GM19467 (cell line): Measurements from ENCODE around the gene MEGF10.
"Not testable (repeated sequence)": the region's sequence is repeated elsewhere in the genome, so short reads cannot be mapped to it uniquely, and the experiment has no call there.

Experiments used
- ATAC-seq: cut with Tn5 transposase; IDR thresholded peaks from one replicate; pipeline ENCODE4 v1.9.1; 2021; ENCODE audit warnings: mild to moderate bottlenecking, moderate library complexity; ENCODE audit not compliant: unreplicated experiment

MEGF10 gene

DNA sequence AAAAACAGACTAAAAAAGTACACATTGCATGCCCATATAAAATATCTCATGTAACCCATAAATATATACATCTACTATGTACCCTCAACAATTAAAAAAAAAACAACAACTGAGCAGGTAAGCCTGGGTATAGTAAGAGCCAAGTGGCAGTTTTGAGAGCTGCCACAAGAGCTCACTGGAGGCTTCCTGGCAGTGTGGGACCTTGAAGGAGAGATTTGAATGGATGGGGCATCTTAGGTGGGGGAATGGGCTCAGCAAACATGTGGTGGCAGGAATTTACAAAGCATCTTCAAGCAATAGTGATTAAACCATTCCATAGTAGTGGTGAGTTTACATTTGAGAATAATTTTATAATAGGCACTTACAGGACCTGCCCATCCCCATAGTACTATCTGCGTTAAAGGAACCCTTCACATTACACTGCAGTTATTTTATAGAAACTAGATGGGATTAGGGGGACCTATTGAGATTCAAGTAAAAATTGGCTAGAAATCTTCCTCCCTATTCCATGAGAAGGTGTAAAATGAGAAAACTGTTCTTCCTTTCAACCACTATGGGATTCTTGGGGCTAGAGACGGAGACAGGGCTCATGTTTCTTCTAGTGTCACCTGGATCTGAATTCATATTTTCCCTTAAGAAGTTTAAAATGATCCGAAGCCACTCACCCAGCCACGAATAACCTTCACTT is 6.9 kb downstream of the MEGF10 start:
- no peak for ATAC-seq

DNA sequence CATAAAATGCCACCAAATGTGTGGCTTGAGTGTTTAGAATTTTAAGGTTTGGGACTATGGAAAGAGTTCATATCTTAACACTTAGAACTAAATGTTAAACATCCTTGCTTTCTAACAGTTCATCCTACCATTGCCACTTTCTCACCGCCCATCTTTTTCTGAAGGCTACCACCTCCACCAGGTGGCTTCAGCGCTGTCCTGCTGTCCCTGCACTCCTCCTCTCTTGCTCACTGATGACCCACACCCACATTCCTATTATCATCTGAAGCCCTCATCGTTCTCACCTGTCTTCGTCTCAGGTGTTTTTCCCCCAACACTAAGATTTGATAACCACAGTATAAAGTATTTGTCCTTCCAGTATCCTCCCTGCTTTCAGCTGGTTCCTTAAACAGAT is 7.4 kb downstream of the MEGF10 start:
- no peak for ATAC-seq

DNA sequence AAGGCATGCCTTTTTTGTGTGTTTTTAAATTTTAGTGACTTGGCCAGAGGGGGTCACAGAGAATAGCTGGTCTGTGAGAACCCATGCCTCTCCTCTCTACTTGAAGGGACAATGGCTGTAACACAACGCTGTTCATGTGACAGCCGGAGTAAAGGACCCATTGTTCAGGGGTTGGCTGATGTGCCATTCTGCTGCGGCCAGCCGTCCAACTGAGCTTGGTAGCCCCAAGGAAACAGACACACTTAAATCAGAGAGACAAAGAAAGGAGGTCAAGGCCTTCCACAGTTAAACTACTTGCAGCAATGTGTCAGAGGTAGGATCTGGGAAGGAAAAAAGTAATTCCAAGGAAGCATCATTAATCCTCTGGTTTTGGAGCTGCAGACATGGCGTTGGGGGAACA is 8.1 kb downstream of the MEGF10 start:
- ATAC-seq: no peak

DNA sequence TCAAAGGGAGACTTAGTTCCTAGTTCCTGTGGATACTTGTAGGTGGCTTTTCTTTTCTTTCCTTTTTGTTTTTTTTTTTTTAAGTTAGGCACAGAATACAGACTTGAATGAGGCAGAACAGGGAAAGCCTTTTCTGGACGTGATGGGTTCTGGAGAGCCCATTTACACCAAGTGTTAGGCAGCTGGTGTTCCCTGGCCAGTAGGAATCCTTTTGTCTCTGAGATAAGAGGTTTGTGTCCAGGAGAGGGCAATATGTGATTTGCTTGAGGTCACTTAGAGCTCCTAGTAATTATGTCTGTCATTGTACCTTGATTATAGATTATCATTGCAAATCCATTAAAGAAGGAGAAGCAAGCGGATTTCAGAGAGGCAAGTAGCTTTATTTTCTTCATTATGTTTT is 9.1 kb downstream of the MEGF10 start:
- no peak for ATAC-seq

DNA sequence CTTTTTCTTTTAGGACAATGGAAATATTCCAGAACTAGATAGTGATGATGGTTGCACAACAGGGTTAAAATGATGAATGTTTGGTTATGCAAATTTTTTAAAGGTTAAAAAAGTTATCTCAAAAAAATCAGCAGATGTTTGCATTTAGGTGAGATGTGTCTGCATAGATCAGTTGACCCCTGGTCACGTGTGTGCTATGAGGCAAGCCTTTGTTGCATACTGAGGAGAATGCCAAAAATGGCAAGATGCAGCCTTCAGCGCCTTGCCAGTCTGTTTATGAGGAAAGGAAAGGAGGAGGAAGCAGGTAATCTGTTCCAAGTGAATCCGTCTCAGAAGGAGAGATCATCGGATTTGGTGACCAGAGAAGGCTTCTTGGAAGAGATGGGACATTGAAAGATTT is 11.9 kb downstream of the MEGF10 start:
- ATAC-seq: no peak

DNA sequence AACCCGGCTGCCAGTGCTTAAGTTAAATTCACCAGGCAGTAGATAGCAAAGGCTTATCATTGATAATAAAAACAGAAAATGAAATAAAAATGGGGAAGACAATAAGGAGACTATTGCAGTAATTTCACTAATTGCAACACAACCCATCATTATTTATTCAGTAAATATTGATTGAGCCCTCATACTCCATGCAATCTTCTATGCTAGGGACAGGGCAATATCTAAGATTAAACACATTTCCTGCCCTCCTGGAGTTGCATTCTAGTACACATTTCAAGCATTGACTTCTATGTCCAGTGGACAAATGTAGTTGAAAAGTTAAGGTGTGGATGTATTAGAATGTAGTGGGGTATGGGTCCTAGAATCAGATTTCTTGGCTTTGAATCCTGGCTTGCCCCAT is 12.8 kb downstream of the MEGF10 start:
- ATAC-seq: no peak

DNA sequence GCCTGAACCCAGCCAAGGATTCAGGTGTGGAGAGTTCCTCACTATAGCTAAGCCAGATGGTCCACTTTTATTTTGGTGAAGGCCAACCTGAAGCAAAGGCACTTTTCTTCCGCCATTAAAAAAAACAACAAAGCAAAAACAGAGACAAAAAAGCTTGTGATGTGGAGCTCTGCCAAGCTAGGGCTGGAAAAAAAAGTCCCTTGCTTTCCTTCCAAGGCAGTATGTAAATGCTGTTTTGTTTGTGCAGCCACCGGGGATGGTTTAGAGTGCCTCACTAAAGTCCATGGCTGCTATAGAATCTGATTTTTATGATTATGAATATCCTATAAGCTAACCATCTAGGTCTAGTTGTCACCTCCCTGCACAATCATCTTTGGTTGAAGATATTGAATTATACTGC is 14.9 kb downstream of the MEGF10 start:
- ATAC-seq: no peak

DNA sequence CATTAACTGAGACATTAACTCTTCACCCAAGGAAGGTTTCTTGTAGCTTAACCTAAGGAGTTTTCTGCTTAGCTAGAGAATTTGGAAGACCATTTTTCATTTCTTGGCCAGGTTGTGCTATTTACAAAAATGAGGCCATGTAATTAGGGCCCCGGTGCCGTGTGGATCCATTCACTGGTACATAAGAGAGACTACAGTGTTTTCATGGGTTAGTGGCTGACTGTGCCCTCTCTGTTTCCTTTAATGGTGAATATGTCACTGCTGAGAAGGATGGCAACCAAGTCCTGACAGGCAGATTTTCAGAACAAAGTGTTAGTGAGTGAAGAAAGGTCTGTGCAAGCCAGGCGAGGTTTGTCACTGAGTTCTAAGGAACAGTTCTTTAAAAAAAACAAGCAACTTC is 15.4 kb downstream of the MEGF10 start:
- no peak for ATAC-seq

DNA sequence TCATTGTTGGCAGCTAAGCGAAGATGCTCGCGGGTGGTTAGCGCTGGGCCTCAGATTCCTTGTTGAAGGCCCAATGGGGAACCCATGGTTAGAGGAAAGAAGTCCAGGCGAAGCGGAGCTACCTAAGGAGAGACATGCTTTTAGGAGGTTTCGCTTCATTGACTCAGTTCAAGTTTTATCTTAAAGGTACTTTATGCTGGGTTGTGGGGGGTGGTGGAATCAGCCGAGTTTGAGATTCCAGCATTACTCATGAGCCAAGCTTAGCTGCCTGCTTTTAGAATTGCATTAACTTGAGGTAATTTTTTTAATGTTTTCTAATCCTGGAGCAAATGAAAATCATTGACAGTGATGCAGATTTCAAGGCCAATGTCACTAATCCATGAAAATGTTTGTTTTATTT is 16.1 kb downstream of the MEGF10 start:
- no peak for ATAC-seq

DNA sequence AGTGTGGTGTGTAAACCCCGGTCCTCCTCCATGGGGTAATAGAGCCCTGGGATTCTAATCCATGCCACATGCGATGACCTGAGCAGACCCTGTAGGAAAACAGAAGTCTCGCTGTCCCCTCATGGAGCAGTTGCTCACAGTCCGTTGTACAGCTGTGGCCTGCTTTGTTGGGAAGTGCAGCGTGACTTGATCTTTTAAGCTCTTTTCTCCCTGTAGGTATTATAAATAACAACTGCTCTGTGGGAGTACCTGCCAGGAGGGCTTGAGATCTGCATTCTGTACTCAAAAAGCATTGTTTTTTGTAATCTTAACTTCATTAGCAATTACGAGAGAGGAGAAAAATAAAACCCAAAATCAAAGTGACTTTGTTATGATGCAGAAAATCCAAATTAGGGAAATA is 17.3 kb downstream of the MEGF10 start:
- no peak for ATAC-seq

DNA sequence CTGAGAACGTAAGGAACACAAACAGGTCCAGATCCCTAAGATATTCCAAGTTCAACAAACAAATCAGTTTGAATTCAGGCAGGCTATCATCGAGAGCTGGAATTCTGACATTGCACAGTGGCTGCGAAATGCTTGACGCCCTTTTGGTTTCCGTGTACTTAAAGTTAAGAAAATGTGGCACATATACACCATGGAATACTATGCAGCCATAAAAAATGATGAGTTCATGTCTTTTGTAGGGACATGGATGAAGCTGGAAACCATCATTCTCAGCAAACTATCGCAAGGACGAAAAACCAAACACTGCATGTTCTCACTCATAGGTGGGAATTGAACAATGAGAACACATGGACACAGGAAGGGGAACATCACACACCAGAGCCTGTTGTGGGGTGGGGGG is 17.7 kb downstream of the MEGF10 start:
- not testable (repeated sequence) for ATAC-seq

DNA sequence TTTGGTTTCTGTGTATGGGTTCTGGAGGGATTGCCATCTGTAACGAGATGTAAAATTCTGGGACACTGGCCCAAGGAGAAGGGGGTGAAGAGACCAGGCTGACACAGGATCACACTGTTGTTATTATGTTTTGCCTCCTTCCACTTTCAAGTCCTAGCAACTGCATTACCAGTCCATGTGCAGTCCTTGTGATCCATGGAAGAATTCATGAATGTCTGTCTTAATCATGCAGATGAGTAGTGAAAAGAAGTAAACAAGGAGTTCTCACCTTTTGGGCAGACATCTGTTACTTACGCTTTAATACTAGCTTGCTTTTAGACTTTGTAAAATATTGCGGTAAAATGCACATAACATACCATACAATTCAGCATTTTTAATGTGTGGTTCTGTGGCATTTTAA is 18.3 kb downstream of the MEGF10 start:
- ATAC-seq: no peak

DNA sequence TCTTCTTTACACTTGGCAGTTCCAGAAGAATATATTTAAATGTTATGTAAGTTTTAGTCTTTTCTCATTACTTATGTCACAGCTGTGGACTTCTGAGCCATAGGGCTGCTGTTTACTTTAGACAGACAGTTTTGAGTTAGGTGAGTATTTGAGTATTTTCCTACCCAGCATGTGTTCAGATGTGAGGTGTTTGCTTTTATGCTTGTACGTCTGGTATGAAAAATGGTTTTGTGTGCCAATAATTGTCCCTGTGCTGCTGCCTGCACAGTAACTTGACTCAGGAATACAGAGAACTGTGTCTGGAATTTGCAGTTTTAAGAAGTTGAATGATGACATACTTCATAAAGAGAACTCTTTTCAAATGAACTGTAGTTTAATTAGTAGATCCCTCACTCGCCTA is 20.8 kb downstream of the MEGF10 start:
- ATAC-seq: no peak

DNA sequence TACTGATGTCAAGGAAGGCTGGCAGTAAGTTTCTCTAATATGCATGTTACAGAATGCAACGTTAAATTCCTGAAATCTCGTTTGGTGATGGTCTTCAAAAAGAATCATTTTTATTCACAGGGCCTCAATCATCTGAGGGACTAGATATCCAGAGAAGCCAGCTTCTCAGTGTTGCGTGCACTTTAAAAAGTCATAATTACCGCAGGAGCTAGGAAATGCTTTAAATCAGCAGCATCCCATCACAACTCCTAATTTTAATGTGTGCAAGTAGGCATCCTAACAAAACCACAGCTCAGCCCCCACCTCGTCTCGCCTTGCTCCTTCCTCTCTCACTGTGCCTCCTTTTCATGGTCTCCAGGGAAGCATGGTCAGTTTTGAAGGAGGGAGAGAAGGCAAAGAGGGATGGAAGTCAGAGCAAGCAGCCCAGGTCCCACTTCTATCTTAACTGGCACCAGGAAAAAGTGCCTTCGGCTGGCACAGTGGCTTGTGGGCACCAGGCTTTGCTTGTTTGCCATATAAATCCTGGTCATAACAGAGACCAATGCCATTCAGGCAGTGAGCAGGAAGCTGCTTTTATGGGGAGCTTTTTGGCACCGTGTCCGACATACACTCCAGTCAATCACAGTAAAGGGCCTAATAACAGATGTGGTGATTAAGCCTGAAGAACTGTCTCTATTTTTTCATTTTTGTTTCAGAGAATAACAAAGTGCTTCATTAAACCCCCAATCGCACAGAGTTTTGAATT is 21.4 kb downstream of the MEGF10 start:
- no peak for ATAC-seq

DNA sequence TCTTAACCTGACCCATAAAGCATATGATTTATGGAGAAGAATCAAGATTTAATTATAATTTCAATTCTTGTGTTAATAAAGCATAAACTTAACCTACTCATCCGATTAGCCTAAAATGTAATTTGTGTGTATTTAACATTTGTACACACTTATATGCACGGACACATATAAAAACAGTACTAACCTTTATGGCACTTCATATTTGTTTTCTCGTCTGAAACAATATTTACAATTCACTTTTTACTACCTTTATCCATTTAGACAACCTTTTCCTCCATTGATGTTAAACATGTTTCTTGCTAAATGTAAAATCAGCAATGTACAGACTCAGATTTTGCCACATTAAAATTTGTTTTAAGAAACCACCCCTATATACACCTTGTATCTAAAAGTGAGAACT is 22.8 kb downstream of the MEGF10 start:
- ATAC-seq: no peak

DNA sequence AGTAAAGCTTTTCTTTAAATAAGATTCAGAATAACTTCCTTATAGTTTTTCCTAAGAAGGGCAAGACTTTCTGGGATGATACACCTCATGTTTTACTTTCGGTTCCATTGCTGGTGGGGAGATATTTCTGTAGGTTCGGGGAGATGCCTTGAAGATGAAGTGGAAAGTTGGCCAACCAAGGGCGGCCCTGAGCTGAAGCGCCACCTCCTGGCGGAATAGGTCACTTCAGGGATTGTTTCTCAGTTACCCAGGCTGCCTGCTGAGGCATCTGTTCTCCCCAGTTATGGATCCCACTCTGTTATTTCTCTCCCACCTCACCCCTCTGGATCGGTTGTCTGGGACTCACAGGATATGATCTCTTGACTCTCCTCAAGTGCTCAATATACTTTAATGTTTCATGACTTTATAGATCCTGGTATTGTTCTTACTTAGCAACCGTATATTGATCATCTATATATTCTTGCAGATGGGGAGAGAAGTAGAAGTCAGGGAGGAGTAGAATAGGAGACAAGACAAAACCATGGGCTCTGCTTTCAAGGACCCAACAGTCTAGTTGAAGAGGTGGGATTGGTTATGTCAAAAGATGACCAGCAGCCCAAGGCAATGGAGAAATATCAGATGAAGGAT is 23.4 kb downstream of the MEGF10 start:
- ATAC-seq: peak; percentile 96

DNA sequence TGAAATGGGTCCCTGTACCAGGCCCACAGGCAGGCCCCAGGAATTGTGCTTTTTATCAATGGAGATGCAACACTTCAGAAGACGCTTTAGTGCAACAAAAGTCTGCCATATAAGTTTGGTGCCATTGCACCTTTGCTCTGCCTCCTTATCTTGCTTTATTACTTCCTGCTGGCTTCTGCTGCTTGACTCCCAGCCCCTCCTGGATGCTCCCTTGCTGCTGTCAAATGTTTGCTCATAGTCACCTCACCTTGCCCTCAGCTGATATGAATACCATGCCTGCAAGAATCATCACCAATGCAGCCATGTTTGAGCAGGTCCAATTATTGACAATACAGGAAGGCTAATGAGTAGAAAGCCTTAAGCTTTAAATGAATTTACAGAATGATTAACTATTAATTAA is 25.4 kb downstream of the MEGF10 start:
- ATAC-seq: no peak

DNA sequence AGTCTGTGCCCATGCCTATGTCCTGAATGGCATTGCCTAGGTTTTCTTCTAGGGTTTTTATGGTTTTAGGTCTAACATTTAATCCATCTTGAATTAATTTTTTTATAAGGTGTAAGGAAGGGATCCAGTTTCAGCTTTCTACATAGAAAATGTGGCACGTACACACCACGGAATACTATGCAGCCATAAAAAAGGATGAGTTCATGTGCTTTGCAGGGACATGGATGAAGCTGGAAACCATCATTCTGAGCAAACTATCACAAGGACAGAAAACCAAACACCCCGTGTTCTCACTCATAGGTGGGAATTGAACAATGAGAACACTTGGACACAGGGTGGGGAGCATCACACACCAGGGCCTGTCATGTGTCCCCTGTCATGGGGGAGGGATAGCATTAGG is 26.8 kb downstream of the MEGF10 start:
- not testable (repeated sequence) for ATAC-seq

DNA sequence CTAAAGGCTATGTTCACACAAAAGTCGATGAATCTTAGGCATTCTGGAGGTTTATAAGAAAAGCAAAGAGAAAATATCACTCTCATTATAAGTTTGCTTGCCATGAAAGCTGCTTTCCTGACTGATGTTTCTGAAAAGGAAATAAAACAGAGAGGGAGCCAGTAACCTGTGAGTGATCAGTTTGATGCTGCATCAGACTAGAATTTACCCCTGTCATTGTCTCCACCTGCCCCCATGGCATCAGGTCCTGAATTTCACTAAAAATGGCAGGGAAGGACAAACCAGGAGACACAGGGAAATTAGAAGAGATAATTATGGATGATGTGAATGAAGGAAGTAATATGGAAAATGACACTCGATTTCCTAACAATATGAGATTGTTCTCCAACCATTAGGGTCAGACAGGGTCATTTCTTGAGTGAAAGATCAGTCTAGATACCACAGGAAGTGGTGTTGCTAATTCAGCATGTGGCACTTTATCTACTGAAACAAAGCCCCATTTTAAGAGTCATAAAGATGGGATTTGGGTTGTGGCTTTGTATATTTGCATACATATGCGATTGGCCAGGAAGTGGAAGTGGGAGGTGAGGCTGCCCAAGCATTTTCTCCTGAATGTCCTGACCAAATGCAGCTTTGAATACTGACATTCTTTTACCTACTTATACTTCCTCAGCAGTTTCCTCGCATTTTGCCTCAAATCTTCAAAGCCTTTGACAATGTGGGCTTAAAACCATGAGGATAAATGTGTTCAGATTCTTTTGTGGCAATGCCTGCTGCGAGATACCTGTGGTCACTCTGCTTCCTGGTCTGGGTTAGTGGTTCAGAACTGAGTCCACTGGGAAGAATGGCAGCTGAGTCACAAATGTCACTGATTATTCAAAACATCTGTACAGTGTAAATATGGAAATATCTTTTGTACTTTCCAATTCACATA is 29.7 kb downstream of the MEGF10 start:
- peak; percentile 96 for ATAC-seq

DNA sequence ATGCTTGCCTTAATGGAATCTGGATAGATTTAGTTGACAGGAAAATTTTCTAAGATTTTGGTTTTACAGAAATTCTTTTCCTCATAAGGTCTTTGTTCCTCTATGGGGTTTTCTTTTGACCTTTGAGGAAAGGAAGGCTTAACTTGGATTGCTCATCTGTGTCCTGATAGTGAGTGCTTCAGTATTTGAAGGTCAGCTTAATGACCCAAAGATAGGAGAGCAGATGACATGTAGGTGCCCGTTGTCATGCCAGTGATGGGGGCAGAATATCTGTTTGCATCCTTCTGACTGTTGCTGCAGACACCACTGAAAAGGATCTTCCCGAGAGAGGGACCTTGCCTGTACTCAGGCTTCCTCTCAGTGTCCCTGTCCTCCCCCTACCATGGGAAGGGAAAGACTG is 30.9 kb downstream of the MEGF10 start:
- ATAC-seq: no peak

DNA sequence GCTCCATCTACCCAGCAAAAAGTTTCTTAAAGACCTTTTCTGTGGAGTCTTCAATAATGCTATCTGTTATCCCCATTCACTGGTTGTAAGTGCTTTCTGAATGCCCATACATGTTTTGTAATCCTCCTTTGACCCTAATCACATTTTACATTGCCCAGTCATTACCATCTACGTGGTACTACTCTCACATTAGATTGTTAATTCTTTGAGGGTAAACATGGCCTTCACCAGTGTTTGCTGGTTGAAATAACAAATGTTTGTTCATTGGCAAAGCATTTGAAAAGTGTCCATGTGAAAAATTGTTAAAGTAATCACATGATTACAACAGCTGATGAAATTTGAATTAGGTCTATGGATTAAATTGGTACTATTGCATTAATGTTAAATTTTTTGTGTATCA is 31.8 kb downstream of the MEGF10 start:
- no peak for ATAC-seq
